GM12878 (cell line): ENCODE results near the gene KCNN3. TPM values are rescaled to one million over a fixed set of nuclear protein-coding genes. Genes with fewer than 3 reads are reported as not detected.

Experiments used
- ATAC-seq: fragments of 200-7000 bp; cut with Tn5 transposase; 3 replicates; pipeline ENCODE4 v1.9.1; 2020; ENCODE audit warnings: mild to moderate bottlenecking, moderate library complexity
- BruUV-seq: library from RNA; stranded (reverse); fragments of 400-500 nt; replicated peaks from 2 replicates; lab custom pipeline; 2021; lab: Mats Ljungman, UMichigan
- CTCF ChIA-PET: fragments of 300-600 bp; sonication (Branson Sonifier 250); formaldehyde crosslinking; extraction: SDS; loops from one replicate; lab custom pipeline; 2021; ENCODE audit warnings: inconsistent platforms; lab: Yijun Ruan, JAX
- POLR2A ChIA-PET: fragments of 350-600 bp; formaldehyde crosslinking; extraction: SDS; loops from one replicate; lab custom pipeline; 2021; ENCODE audit warnings: inconsistent platforms; lab: Charles Lee
- RAD21 ChIA-PET: fragments of 300-600 bp; sonication (Branson Sonifier 250); formaldehyde crosslinking; loops from one replicate; lab custom pipeline; 2023; ENCODE audit warnings: antibody characterized with exemption; ENCODE audit not compliant: unreplicated experiment; lab: Charles Lee
- SMC1A ChIA-PET: fragments of 300-600 bp; sonication (Branson Sonifier 250); formaldehyde crosslinking; loops from one replicate; lab custom pipeline; 2023; ENCODE audit not compliant: unreplicated experiment, uncharacterized antibody; lab: Charles Lee
- DNase-seq: peaks from one replicate; pipeline ENCODE4 v3.0.0-alpha.2; 2011; ENCODE audit warnings: low read depth, low spot score
- FAIRE-seq: peaks from 3 replicates; lab custom pipeline; 2011; peaks lifted over from hg19 to GRCh38; lab: Jason Lieb, UNC
- H2AFZ ChIP-seq: 2 replicates; pipeline ENCODE4 v1.6.0; 2011; ENCODE audit warnings: low read depth, low read length, control low read depth; ENCODE audit not compliant: control insufficient read depth
- H3K27ac ChIP-seq: 2 replicates; pipeline ENCODE4 v1.5.1; 2011; ENCODE audit warnings: control low read depth; ENCODE audit not compliant: control insufficient read depth, insufficient read depth
- H3K27me3 ChIP-seq, 2 experiments: replicated peaks in 1 of 2; 2 replicates each; pipeline versions ENCODE4 v1.6.0 to v1.6.1; 2011; ENCODE audit warnings: low read length in 1 of 2; ENCODE audit not compliant: control insufficient read depth in 2 of 2, insufficient read depth in 2 of 2
- H3K36me3 ChIP-seq, 2 experiments: 2 replicates each; pipeline ENCODE4 v1.5.1; 2011; ENCODE audit warnings: low read length in 1 of 2; ENCODE audit not compliant: control insufficient read depth in 2 of 2, insufficient read depth in 2 of 2
- H3K4me1 ChIP-seq: 2 replicates; pipeline ENCODE4 v1.6.1; 2011; ENCODE audit warnings: mild to moderate bottlenecking, low read length, moderate library complexity, mixed read lengths; ENCODE audit not compliant: control insufficient read depth, insufficient read depth
- H3K4me2 ChIP-seq: 2 replicates; pipeline ENCODE4 v1.6.0; 2011; ENCODE audit warnings: control low read depth; ENCODE audit not compliant: control insufficient read depth, insufficient read depth
- H3K4me3 ChIP-seq: fragments of 200-600 bp; sonication (generic); 2 replicates; pipeline ENCODE4 v1.5.1; 2016
- H3K79me2 ChIP-seq: 2 replicates; pipeline ENCODE4 v1.6.0; 2011; ENCODE audit warnings: low read length; ENCODE audit not compliant: control insufficient read depth, insufficient read depth
- H3K9ac ChIP-seq: 2 replicates; pipeline ENCODE4 v1.8.0; 2011; ENCODE audit warnings: low read length, control low read depth, mixed read lengths; ENCODE audit not compliant: control insufficient read depth, insufficient read depth
- H3K9me3 ChIP-seq: replicated peaks from 3 replicates; pipeline ENCODE4 v1.5.1; 2011; ENCODE audit warnings: mild to moderate bottlenecking, low read length; ENCODE audit not compliant: control insufficient read depth, insufficient read depth
- H4K20me1 ChIP-seq: 2 replicates; pipeline ENCODE4 v1.6.0; 2011; ENCODE audit not compliant: control insufficient read depth, insufficient read depth
- BACH1 ChIP-seq: fragments of 450-650 bp; IDR thresholded peaks from 2 replicates; pipeline ENCODE4 v1.6.1; 2017; ENCODE audit warnings: mild to moderate bottlenecking, borderline replicate concordance
- BCL3 ChIP-seq: IDR thresholded peaks from 2 replicates; pipeline ENCODE4 v1.6.1; 2011; ENCODE audit warnings: borderline replicate concordance, low read depth, mild to moderate bottlenecking, moderate library complexity, low read length; ENCODE audit not compliant: insufficient read depth, poor library complexity, severe bottlenecking
- HDAC6 ChIP-seq: fragments of 200-600 bp; sonication (generic); IDR thresholded peaks from one replicate; pipeline ENCODE4 v1.8.0; 2017; ENCODE audit warnings: antibody characterized with exemption; ENCODE audit not compliant: unreplicated experiment
- HSF1 ChIP-seq: fragments of 150-350 bp; IDR thresholded peaks from 2 replicates; pipeline ENCODE4 v1.6.1; 2014; ENCODE audit warnings: mild to moderate bottlenecking, low read depth, low read length
- IRF5 ChIP-seq: fragments of 450-650 bp; IDR thresholded peaks from 2 replicates; pipeline ENCODE4 v1.6.1; 2017; ENCODE audit warnings: borderline replicate concordance
- MAX ChIP-seq: IDR thresholded peaks from 2 replicates; pipeline ENCODE4 v1.6.1; 2012; ENCODE audit warnings: low read depth, low read length, improper control_type of control experiment
- MTA3 ChIP-seq: IDR thresholded peaks from 2 replicates; pipeline ENCODE4 v1.6.1; 2012; ENCODE audit warnings: low read length, inconsistent platforms, borderline replicate concordance
- NFYA ChIP-seq: IDR thresholded peaks from 2 replicates; pipeline ENCODE4 v1.6.1; 2011; ENCODE audit warnings: low read depth, mild to moderate bottlenecking, low read length, improper control_type of control experiment, borderline replicate concordance
- NRF1 ChIP-seq: conservative IDR thresholded peaks from 2 replicates; pipeline ENCODE4 v1.6.1; 2011; ENCODE audit warnings: mild to moderate bottlenecking, low read depth, low read length, improper control_type of control experiment
- RBBP5 ChIP-seq: fragments of 200-600 bp; sonication (generic); conservative IDR thresholded peaks from 2 replicates; pipeline ENCODE4 v1.6.1; 2016
- RFX5 ChIP-seq: IDR thresholded peaks from 2 replicates; pipeline ENCODE4 v1.6.1; 2011; ENCODE audit warnings: low read depth, low read length, improper control_type of control experiment
- SP1 ChIP-seq: IDR thresholded peaks from one replicate; pipeline ENCODE4 v1.6.1; 2011; ENCODE audit warnings: low read depth, low read length
- SUZ12 ChIP-seq: fragments of 200-600 bp; sonication (generic); IDR thresholded peaks from one replicate; pipeline ENCODE4 v1.6.1; 2018; ENCODE audit warnings: antibody characterized with exemption, mild to moderate bottlenecking; ENCODE audit not compliant: unreplicated experiment
- TCF7 ChIP-seq: IDR thresholded peaks from 2 replicates; pipeline ENCODE4 v1.6.1; 2014; ENCODE audit warnings: antibody characterized with exemption, borderline replicate concordance
- ZNF207 ChIP-seq: fragments of 450-650 bp; IDR thresholded peaks from 2 replicates; pipeline ENCODE4 v1.6.1; 2014; ENCODE audit warnings: antibody characterized with exemption, mild to moderate bottlenecking, borderline replicate concordance
- ZNF384 ChIP-seq: IDR thresholded peaks from 2 replicates; pipeline ENCODE4 v1.6.1; 2012; ENCODE audit warnings: low read depth, mild to moderate bottlenecking, low read length, improper control_type of control experiment, borderline replicate concordance
- ZNF687 ChIP-seq: fragments of 450-650 bp; IDR thresholded peaks from 2 replicates; pipeline ENCODE4 v1.6.1; 2017; ENCODE audit warnings: mild to moderate bottlenecking, moderate library complexity
- WGBS: methylation state at CpG from one replicate; pipeline ENCODE4 v1.1.6; 2016; ENCODE audit warnings: low lambda C conversion rate; ENCODE audit not compliant: insufficient replicate concordance, insufficient coverage; ENCODE audit errors: missing lambda C conversion rate; 5-methylcytosine and 5-hydroxymethylcytosine counted together
- in situ Hi-C: fragments of 300-500 bp; cut with MboI; formaldehyde crosslinking; loops from 9 replicates; pipeline ENCODE4 v1.14.3; 2018; ENCODE audit warnings: mixed read lengths
- intact Hi-C: fragments of 100-400 bp; cut with micrococcal nuclease; formaldehyde crosslinking; loops from one replicate; pipeline ENCODE4 v1.14.2; 2022; ENCODE audit not compliant: unreplicated experiment
- polyA plus RNA-seq, 11 experiments: library from polyadenylated mRNA; depleted of rRNA in 4 of 11; unstranded in 6 of 11; stranded (reverse) in 5 of 11; fragments of >200 nt; fragmentation: Nextera tagmentation in 4 of 11; fragmentation: Illumina TruSeq in 1 of 11; extraction: Ambion mirVana in 4 of 11; extraction: Trizol in 1 of 11; gene quantifications; 1 replicate in 1 of 11; 2 replicates in 10 of 11; pipeline versions ENCODE4 v1.2.1 to v1.2.3, GENCODE V29; 2011 to 2016; ENCODE audit warnings: inconsistent platforms in 2 of 11, missing spikeins in 2 of 11, low read depth in 1 of 11
- total RNA-seq, 4 experiments: library from RNA; depleted of rRNA in 3 of 4; stranded (reverse); fragments of >200 nt in 3 of 4; fragmentation: Illumina TruSeq in 1 of 4; extraction: Trizol in 1 of 4; gene quantifications; 2 replicates each; pipeline versions ENCODE4 v1.2.1 to v1.2.3, GENCODE V29; 2013 to 2021

Gene KCNN3
- total and polyA plus RNA-seq, 10 of the 15 experiments (the other 5 are each of a cell fraction or from before 2014, with no cell fraction given): 3.5 to 26.4 (median 14.9) TPM

- no peak overlapping the region for H3K9ac ChIP-seq
- H2AFZ ChIP-seq: no peak overlapping the region
- H3K27me3 ChIP-seq: no peaks in the 10 kb centered on the region
- in situ Hi-C loops: no loop called here
- no peak for ATAC-seq
- ChIA-PET CTCF (no interaction called here), POLR2A (no interaction called here), SMC1A (no interaction called here), RAD21 (interaction anchor here (1.0 to 1.4 kb wide), 2 partner anchors 27 to 205 kb away, joined by 3 to 4 read pairs; no protein-coding TSS in a partner anchor)
- H3K4me2 ChIP-seq: no peak overlapping the region
- H3K79me2 ChIP-seq: no peaks in the 10 kb centered on the region
- H3K27ac ChIP-seq: no peak overlapping the region
- 65% methylated on average over 3 of the region's 3 CpGs for WGBS
- no peaks in the 10 kb centered on the region for H3K9me3 ChIP-seq
- no peak for FAIRE-seq
- no peaks in the 10 kb centered on the region for H4K20me1 ChIP-seq
- H3K36me3 ChIP-seq: peaks cover 1 to 12% of the 10 kb centered on the region in 2 experiments; a peak in 2 of 4 replicates
- H3K4me3 ChIP-seq: no peak overlapping the region
- no peak for DNase-seq
- TF ChIP-seq MTA3: no peak
- no peak for TF ChIP-seq MAX
- TF ChIP-seq SP1: no peak
- TF ChIP-seq BCL3: no peak
- no peak for TF ChIP-seq NRF1
- TF ChIP-seq HDAC6: no peak
- no peak for TF ChIP-seq ZNF384
- TF ChIP-seq ZNF207: no peak
- TF ChIP-seq ZNF687: no peak
- no peak for TF ChIP-seq TCF7
- no peak for TF ChIP-seq BACH1
- no peak for TF ChIP-seq SUZ12
- no peak for TF ChIP-seq NFYA
- no peak for TF ChIP-seq RFX5
- no peak for TF ChIP-seq RBBP5
- TF ChIP-seq IRF5: no peak
- TF ChIP-seq HSF1: no peak
- intact Hi-C loops: no loop called here
- H3K4me1 ChIP-seq: peaks cover 7% of the 10 kb centered on the region
- no TSS peak for BruUV-seq
These were observed 105.3 kb downstream of the KCNN3 start for GRCh38 chr1:154764773-154765172.
